ENCODE measurements around the gene ATP9A.

The ATP9A gene

DNA sequence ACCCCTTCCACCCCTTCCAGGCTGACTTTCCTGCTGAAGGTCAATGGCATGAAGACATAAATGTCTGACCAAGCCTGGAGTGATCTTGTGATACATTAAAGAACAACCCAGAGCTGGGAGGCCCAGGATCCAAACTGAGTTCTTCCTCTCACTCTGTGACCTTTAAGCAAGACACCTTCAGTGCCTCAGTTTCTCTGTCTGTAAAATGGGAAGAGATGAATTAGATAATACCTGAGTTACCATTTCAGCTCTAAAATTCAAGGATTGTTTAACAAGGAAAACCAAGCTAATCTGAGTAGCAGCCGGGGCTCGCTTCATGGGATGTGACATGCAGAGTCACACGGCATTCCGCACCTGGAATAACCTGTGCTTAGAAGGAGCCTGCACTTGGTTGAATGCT lies 218.7 kb downstream of the ATP9A start:
- no peak overlapping the region for H3K4me3 ChIP-seq (ENCODE audit: low read depth, low read length)
- no peak for DNase-seq (ENCODE audit: low read depth)
- TF ChIP-seq, protein P1, sequence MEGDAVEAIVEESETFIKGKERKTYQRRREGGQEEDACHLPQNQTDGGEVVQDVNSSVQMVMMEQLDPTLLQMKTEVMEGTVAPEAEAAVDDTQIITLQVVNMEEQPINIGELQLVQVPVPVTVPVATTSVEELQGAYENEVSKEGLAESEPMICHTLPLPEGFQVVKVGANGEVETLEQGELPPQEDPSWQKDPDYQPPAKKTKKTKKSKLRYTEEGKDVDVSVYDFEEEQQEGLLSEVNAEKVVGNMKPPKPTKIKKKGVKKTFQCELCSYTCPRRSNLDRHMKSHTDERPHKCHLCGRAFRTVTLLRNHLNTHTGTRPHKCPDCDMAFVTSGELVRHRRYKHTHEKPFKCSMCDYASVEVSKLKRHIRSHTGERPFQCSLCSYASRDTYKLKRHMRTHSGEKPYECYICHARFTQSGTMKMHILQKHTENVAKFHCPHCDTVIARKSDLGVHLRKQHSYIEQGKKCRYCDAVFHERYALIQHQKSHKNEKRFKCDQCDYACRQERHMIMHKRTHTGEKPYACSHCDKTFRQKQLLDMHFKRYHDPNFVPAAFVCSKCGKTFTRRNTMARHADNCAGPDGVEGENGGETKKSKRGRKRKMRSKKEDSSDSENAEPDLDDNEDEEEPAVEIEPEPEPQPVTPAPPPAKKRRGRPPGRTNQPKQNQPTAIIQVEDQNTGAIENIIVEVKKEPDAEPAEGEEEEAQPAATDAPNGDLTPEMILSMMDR (IDR thresholded peaks at IDR 0.05; ENCODE audit: low read depth, low read length, missing control alignments), result no peak

DNA sequence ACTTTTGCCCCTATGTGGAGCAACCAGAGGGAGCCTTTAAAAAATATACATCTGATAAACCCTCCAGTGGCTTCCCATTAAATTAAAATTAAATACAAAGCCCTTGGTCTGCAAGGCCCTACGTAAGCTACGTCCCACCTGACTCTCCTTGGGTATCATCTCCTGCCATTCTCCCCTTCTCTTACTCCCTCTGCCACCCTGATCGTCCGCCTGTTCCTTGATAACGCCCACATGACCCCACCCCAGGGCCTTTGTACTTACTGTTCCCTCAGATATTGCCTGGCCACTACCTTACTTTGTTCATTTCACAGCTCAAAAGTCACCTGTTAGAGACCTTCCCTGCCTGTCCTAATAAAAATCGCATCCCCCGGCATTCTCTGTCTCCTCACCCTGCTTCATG lies 220.2 kb downstream of the ATP9A start:
- no peak for DNase-seq (ENCODE audit: low read depth)
- TF ChIP-seq, protein P1 (IDR thresholded peaks at IDR 0.05; ENCODE audit: low read depth, low read length, missing control alignments), result no peak
- no peak overlapping the region for H3K4me3 ChIP-seq (ENCODE audit: low read depth, low read length)
